ENCODE data around the gene LHFPL2. TPM values are rescaled to one million over a fixed set of nuclear protein-coding genes. Genes with fewer than 3 reads are reported as not detected.
A peak's percentile ranks its signal among the peaks of the same experiment; 100 is the strongest.

Gene LHFPL2
- total and polyA plus RNA-seq, 2 experiments from 2014 or later = 96.6 to 126 TPM

DNA sequence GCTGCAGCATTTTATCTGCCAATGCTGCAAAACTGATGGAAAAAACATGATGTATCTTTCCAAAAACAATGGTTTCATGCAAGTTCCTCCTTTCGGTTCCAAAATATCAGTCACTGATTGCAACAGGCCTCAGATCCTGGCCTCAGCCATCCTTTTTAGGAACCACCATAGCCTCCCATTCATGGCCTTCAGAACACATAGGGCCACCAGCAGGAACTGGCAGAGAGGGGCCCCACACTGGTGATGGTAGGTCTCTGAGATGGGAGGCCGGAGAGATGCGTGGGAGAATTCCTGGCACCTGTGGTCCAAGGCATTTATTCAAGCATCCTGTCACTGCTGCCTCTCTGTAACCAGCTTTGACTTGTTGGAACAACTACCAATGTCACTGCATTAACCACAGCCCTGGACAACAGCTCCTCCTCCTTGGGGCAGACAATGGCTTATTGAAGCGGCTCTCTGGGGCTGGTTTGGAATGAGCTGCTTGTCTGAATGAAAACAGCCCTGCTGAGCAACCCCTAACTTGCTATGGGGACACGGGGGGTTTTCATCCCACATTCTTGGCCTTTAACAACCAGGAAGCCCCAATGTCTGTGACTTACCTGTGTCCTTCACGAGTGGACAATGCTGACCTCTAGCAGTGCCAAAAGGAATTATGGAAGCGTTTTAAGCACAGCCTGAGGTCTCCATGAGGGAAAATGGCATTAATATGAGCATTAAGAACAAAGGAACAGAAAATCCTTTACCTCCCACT, 108.1 kb downstream of the LHFPL2 start:
- no peak for DNase-seq (ENCODE audit: low read depth in 1 of 2, low spot score in 1 of 2)
- Histone ChIP-seq H3K4me1 (ENCODE audit: low read depth) (peaks cover 87% of the 10 kb centered on the region), H3K9me3 (ENCODE audit: low read depth) (no peaks in the 10 kb centered on the region), H3K27me3 (no peaks in the 10 kb centered on the region), H3K27ac (peak overlapping the region; percentile 78), H3K36me3 (no peaks in the 10 kb centered on the region), H3K4me3 (no peak overlapping the region)
- TF ChIP-seq, protein P1, sequence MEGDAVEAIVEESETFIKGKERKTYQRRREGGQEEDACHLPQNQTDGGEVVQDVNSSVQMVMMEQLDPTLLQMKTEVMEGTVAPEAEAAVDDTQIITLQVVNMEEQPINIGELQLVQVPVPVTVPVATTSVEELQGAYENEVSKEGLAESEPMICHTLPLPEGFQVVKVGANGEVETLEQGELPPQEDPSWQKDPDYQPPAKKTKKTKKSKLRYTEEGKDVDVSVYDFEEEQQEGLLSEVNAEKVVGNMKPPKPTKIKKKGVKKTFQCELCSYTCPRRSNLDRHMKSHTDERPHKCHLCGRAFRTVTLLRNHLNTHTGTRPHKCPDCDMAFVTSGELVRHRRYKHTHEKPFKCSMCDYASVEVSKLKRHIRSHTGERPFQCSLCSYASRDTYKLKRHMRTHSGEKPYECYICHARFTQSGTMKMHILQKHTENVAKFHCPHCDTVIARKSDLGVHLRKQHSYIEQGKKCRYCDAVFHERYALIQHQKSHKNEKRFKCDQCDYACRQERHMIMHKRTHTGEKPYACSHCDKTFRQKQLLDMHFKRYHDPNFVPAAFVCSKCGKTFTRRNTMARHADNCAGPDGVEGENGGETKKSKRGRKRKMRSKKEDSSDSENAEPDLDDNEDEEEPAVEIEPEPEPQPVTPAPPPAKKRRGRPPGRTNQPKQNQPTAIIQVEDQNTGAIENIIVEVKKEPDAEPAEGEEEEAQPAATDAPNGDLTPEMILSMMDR (IDR thresholded peaks at IDR 0.05; ENCODE audit: low read depth, low read length) = no peak

DNA sequence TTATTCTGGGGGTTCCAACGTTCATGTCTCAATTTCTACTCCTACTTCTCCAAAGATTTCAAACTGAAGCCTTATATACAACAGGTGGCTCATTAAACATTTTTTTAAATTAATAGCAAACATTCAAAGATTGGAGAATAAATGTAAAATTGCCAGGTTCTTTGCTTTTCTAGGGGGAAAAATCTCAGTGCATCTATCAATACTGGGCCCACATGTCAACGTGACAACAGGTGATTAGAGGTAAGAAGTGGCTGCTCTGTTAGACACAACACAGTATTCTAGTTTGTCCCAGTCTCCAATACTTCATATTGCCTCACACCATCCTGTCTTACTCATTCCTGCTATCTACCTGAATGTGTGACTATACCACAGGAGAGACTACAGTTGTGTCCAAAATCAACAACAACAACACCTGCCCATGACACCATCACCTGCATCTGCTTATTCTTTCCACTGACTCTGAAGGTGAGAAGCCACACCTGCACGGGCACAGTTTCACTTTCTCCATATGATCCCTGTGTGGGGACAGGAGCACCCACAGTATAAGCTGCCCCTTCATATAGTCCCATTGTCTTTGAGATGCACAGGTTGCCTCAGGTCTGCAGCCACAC, 110.2 kb downstream of the LHFPL2 start:
- H3K27me3 ChIP-seq = no peaks in the 10 kb centered on the region

DNA sequence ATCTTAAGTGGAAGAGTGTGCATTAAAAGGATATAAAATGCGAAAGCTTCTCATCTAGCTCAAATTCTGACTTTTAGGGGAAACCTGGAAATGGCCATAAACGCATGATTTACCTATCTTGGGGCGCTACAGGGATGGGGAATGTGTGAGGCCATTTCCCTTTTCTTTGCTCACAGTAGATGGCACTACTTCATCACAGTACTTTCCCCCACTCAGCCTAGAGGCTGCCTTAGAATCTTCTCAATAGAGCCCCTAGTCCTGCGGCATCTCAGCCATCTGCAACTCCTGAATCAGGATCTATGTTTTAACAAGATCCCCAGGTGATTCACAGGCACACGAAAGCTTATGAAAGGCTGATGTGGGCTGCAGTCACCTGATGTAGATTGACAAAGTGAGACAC, 110.8 kb downstream of the LHFPL2 start:
- Histone ChIP-seq H3K27me3 (no peaks in the 10 kb centered on the region), H3K27ac (peak overlapping the region; percentile 31), H3K4me1 (ENCODE audit: low read depth) (peaks cover 70% of the 10 kb centered on the region), H3K36me3 (peaks cover 3% of the 10 kb centered on the region), H3K4me3 (no peak overlapping the region), H3K9me3 (ENCODE audit: low read depth) (no peaks in the 10 kb centered on the region)
- TF ChIP-seq, protein P1 (IDR thresholded peaks at IDR 0.05; ENCODE audit: low read depth, low read length) = peak; percentile 69
- peak; percentile 44 to 77 for DNase-seq (ENCODE audit: low read depth in 1 of 2, low spot score in 1 of 2)

More for the DNA sequence above, 110.2 kb downstream of the LHFPL2 start:
- H3K9me3 ChIP-seq (ENCODE audit: low read depth) = no peaks in the 10 kb centered on the region
- H3K27ac ChIP-seq = peak overlapping the region; percentile 31
- H3K4me3 ChIP-seq = no peak overlapping the region
- H3K36me3 ChIP-seq = peaks cover 3% of the 10 kb centered on the region
- no peak for DNase-seq (ENCODE audit: low read depth in 1 of 2, low spot score in 1 of 2)
- peaks cover 75% of the 10 kb centered on the region for H3K4me1 ChIP-seq (ENCODE audit: low read depth)
- TF ChIP-seq, protein P1 (IDR thresholded peaks at IDR 0.05; ENCODE audit: low read depth, low read length) = no peak

DNA sequence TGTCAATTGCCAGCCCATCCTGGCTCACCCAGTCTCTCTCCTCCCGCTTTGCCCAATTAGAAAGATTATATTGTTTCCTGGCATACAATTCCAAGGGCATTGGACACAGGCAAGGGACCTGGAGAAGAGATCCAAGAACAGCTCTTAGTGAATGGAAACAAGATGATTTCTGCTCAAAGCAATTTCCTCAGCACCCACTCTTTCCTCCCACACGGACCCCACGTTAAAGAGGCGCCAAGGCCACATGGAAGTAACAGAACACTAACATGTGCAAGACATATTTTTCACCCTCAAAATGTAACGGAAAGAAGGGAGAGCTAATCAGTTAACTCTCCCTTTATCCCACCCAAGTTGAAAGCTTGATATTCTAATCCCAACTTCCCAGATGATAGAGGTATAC, 111.2 kb downstream of the LHFPL2 start:
- DNase-seq (ENCODE audit: low read depth in 1 of 2, low spot score in 1 of 2) = no peak
- peaks cover 66% of the 10 kb centered on the region for H3K4me1 ChIP-seq (ENCODE audit: low read depth)
- H3K9me3 ChIP-seq (ENCODE audit: low read depth) = no peaks in the 10 kb centered on the region
- peaks cover 3% of the 10 kb centered on the region for H3K36me3 ChIP-seq
- TF ChIP-seq, protein P1 (IDR thresholded peaks at IDR 0.05; ENCODE audit: low read depth, low read length) = no peak
- peak overlapping the region; percentile 31 for H3K27ac ChIP-seq
- H3K27me3 ChIP-seq = no peaks in the 10 kb centered on the region
- H3K4me3 ChIP-seq = no peak overlapping the region

DNA sequence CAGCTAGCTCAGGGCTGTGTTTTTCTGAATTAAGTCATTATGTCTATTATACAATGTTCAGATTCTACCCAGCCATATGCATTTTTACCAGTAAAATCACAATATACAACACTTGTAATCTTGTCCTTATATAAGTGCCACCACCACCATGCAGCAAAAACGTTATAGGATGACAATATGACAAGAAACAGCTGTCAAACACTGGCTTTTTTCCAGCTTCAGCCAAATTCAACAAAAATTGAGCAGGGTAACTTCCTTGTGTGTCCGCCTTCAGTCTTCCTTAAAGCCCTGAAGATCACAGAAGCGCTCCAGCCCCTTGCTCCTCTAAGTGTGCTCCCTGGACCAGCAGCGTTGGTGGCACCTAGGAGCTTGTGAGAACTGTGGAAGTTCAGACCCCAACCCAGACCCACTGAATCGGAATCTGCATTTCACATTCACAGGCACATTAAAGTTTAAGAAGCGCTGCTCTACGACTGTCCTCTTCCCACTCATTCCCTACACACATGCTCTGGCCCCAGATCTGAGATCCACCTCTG, 111.8 kb downstream of the LHFPL2 start:
- Histone ChIP-seq H3K27me3 (no peaks in the 10 kb centered on the region), H3K9me3 (ENCODE audit: low read depth) (no peaks in the 10 kb centered on the region), H3K4me3 (no peak overlapping the region), H3K4me1 (ENCODE audit: low read depth) (peaks cover 59% of the 10 kb centered on the region), H3K27ac (peak overlapping the region; percentile 85), H3K36me3 (peaks cover 3% of the 10 kb centered on the region)
- DNase-seq (ENCODE audit: low read depth in 1 of 2, low spot score in 1 of 2) = no peak
- TF ChIP-seq, protein P1 (IDR thresholded peaks at IDR 0.05; ENCODE audit: low read depth, low read length) = no peak
